ENCODE results near the gene GBGT1.

Gene GBGT1

GRCh38 chr9:133168432-133168831, 4.7 kb upstream of the GBGT1 start:
- TF ChIP-seq CTCF (IDR thresholded peaks at IDR 0.05): no peak
- peak overlapping the region; percentile 27 for H3K27ac Mint-ChIP-seq
- H3K27me3 Mint-ChIP-seq (ENCODE audit: low read depth, poor library complexity): peaks cover 9% of the 10 kb centered on the region
- no peak for DNase-seq
- H3K36me3 Mint-ChIP-seq (ENCODE audit: low read depth): no peaks in the 10 kb centered on the region
- H3K4me1 Mint-ChIP-seq: peaks cover 39% of the 10 kb centered on the region
- H3K4me3 Mint-ChIP-seq: no peak overlapping the region
- H3K9me3 Mint-ChIP-seq: no peaks in the 10 kb centered on the region

- Mint-ChIP-seq H3K4me3 (no peak overlapping the region), H3K4me1 (peaks cover 39% of the 10 kb centered on the region), H3K9me3 (no peaks in the 10 kb centered on the region), H3K27me3 (ENCODE audit: low read depth, poor library complexity) (peaks cover 8% of the 10 kb centered on the region), H3K27ac (no peak overlapping the region), H3K36me3 (ENCODE audit: low read depth) (no peaks in the 10 kb centered on the region)
- TF ChIP-seq CTCF (IDR thresholded peaks at IDR 0.05): no peak
- DNase-seq: no peak
Measured at GRCh38 chr9:133167769-133168168, 4.1 kb upstream of the GBGT1 start.

- Mint-ChIP-seq H3K27ac (no peak overlapping the region), H3K4me1 (peaks cover 38% of the 10 kb centered on the region), H3K36me3 (ENCODE audit: low read depth) (no peaks in the 10 kb centered on the region), H3K4me3 (no peak overlapping the region), H3K27me3 (ENCODE audit: low read depth, poor library complexity) (peaks cover 13% of the 10 kb centered on the region), H3K9me3 (no peaks in the 10 kb centered on the region)
- TF ChIP-seq CTCF (IDR thresholded peaks at IDR 0.05): no peak
- no peak for DNase-seq
Measured at GRCh38 chr9:133167096-133167730, 3.5 kb upstream of the GBGT1 start.

GRCh38 chr9:133166392-133166791, 2.7 kb upstream of the GBGT1 start:
- no peaks in the 10 kb centered on the region for H3K36me3 Mint-ChIP-seq (ENCODE audit: low read depth)
- H3K27ac Mint-ChIP-seq: no peak overlapping the region
- no peaks in the 10 kb centered on the region for H3K9me3 Mint-ChIP-seq

GRCh38 chr9:133165452-133165730, 1.7 kb upstream of the GBGT1 start:
- no peak for TF ChIP-seq CTCF (IDR thresholded peaks at IDR 0.05)
- H3K4me3 Mint-ChIP-seq: no peak overlapping the region
- DNase-seq: no peak
- peaks cover 45% of the 10 kb centered on the region for H3K4me1 Mint-ChIP-seq
- H3K27ac Mint-ChIP-seq: no peak overlapping the region
- H3K9me3 Mint-ChIP-seq: no peaks in the 10 kb centered on the region
- H3K36me3 Mint-ChIP-seq (ENCODE audit: low read depth): peaks cover 3% of the 10 kb centered on the region
- H3K27me3 Mint-ChIP-seq (ENCODE audit: low read depth, poor library complexity): peaks cover 20% of the 10 kb centered on the region

More at GRCh38 chr9:133166392-133166791, 2.7 kb upstream of the GBGT1 start:
- Mint-ChIP-seq H3K4me3 (no peak overlapping the region), H3K27me3 (ENCODE audit: low read depth, poor library complexity) (peaks cover 17% of the 10 kb centered on the region), H3K4me1 (peaks cover 40% of the 10 kb centered on the region)
- no peak for TF ChIP-seq CTCF (IDR thresholded peaks at IDR 0.05)
- no peak for DNase-seq

- Mint-ChIP-seq H3K36me3 (ENCODE audit: low read depth) (peaks cover 11% of the 10 kb centered on the region), H3K9me3 (no peaks in the 10 kb centered on the region), H3K27ac (no peak overlapping the region), H3K4me1 (peaks cover 41% of the 10 kb centered on the region), H3K27me3 (ENCODE audit: low read depth, poor library complexity) (peaks cover 20% of the 10 kb centered on the region), H3K4me3 (peak overlapping the region; percentile 82)
- no peak for DNase-seq
- no peak for TF ChIP-seq CTCF (IDR thresholded peaks at IDR 0.05)
Measured at GRCh38 chr9:133164191-133164590, 477 bp upstream of the GBGT1 start.
